GM23338 (cell line): ENCODE results near the gene ZNF593OS. TPM values are rescaled to one million over a fixed set of nuclear protein-coding genes. Genes with fewer than 3 reads are reported as not detected.

ENCODE experiments used
- ATAC-seq: fragments of 200-7000 bp; cut with Tn5 transposase; 3 replicates; pipeline ENCODE4 v1.9.1; 2020
- DNase-seq: peaks from one replicate; pipeline ENCODE4 v3.0.0-alpha.2; 2015; ENCODE audit warnings: low spot score
- H2AFZ ChIP-seq: fragments of 200-600 bp; sonication (generic); 2 replicates; pipeline ENCODE4 v1.8.0; 2016; ENCODE audit warnings: antibody characterized with exemption, mild to moderate bottlenecking, moderate library complexity
- H3F3A ChIP-seq: fragments of 200-600 bp; sonication (generic); replicated peaks from 2 replicates; pipeline ENCODE4 v1.8.0; 2017; ENCODE audit warnings: antibody characterized with exemption, mixed run types, low read depth
- H3K27ac ChIP-seq: fragments of 200-600 bp; sonication (generic); 2 replicates; pipeline ENCODE4 v1.6.1; 2016; ENCODE audit warnings: low read depth
- H3K27me3 ChIP-seq: fragments of 200-600 bp; sonication (generic); 2 replicates; pipeline ENCODE4 v1.8.0; 2016; ENCODE audit warnings: mild to moderate bottlenecking, mixed run types, moderate library complexity; ENCODE audit not compliant: insufficient read depth
- H3K36me3 ChIP-seq: fragments of 200-600 bp; sonication (generic); 2 replicates; pipeline ENCODE4 v1.8.0; 2016; ENCODE audit warnings: mild to moderate bottlenecking; ENCODE audit not compliant: insufficient read depth
- H3K4me1 ChIP-seq: fragments of 200-600 bp; sonication (generic); 2 replicates; pipeline ENCODE4 v1.8.0; 2016; ENCODE audit warnings: mild to moderate bottlenecking, moderate library complexity; ENCODE audit not compliant: insufficient read depth
- H3K4me2 ChIP-seq: fragments of 200-600 bp; sonication (generic); 2 replicates; pipeline ENCODE4 v1.7.1; 2017; ENCODE audit warnings: mixed run types
- H3K4me3 ChIP-seq: fragments of 200-600 bp; sonication (generic); 2 replicates; pipeline ENCODE4 v1.6.1; 2016; ENCODE audit warnings: mixed run types
- H3K79me2 ChIP-seq: fragments of 200-600 bp; sonication (generic); replicated peaks from 2 replicates; pipeline ENCODE4 v1.8.0; 2017; ENCODE audit warnings: mild to moderate bottlenecking; ENCODE audit not compliant: insufficient read depth
- H3K9me2 ChIP-seq: fragments of 200-600 bp; sonication (generic); 2 replicates; pipeline ENCODE4 v1.8.0; 2017; ENCODE audit not compliant: insufficient read depth
- H4K20me1 ChIP-seq: fragments of 200-600 bp; sonication (generic); replicated peaks from 2 replicates; pipeline ENCODE4 v1.8.0; 2017; ENCODE audit warnings: mild to moderate bottlenecking; ENCODE audit not compliant: insufficient read depth
- H3K27ac Mint-ChIP-seq: 2 replicates; pipeline ENCODE4 v1.8.0; 2020; ENCODE audit warnings: inconsistent platforms, mild to moderate bottlenecking, moderate library complexity, mixed read lengths
- H3K27me3 Mint-ChIP-seq: 3 replicates; pipeline ENCODE4 v1.8.0; 2022; ENCODE audit warnings: low read depth, mild to moderate bottlenecking, moderate library complexity, mixed read lengths, inconsistent platforms; ENCODE audit not compliant: insufficient read depth, poor library complexity
- H3K36me3 Mint-ChIP-seq: 3 replicates; pipeline ENCODE4 v1.8.0; 2021; ENCODE audit warnings: low read depth, mild to moderate bottlenecking, inconsistent platforms, moderate library complexity, mixed read lengths
- H3K4me1 Mint-ChIP-seq: 3 replicates; pipeline ENCODE4 v1.8.0; 2020; ENCODE audit warnings: mild to moderate bottlenecking, inconsistent platforms, mixed read lengths
- H3K4me3 Mint-ChIP-seq: 3 replicates; pipeline ENCODE4 v1.8.0; 2021; ENCODE audit warnings: moderate library complexity, mild to moderate bottlenecking, inconsistent platforms, mixed read lengths
- H3K9me3 Mint-ChIP-seq: 3 replicates; pipeline ENCODE4 v1.8.0; 2020; ENCODE audit warnings: moderate library complexity, mild to moderate bottlenecking, inconsistent platforms, mixed read lengths
- CREB1 ChIP-seq: fragments of 250-450 bp; sonication (Bioruptor Pico); IDR thresholded peaks from 2 replicates; pipeline ENCODE4 v1.5.0; 2020; ENCODE audit warnings: low read depth, mild to moderate bottlenecking, moderate library complexity
- CTCF ChIP-seq, 2 experiments: fragments of 200-600 bp in 1 of 2; sonication (generic) in 1 of 2; conservative IDR thresholded peaks; 2 replicates each; pipeline versions ENCODE4 v1.5.1 to v1.6.1; 2016 to 2017; ENCODE audit warnings: antibody characterized with exemption in 2 of 2, low read depth in 2 of 2, mild to moderate bottlenecking in 2 of 2, moderate library complexity in 1 of 2
- ETS1 ChIP-seq: IDR thresholded peaks from 2 replicates; pipeline ENCODE4 v1.6.1; 2016; ENCODE audit warnings: antibody characterized with exemption
- EZH2 ChIP-seq: fragments of 200-600 bp; sonication (generic); IDR thresholded peaks from one replicate; pipeline ENCODE4 v1.8.0; 2017; ENCODE audit warnings: antibody characterized with exemption, mild to moderate bottlenecking, low read depth; ENCODE audit not compliant: unreplicated experiment
- EZH2phosphoT487 ChIP-seq: fragments of 200-600 bp; sonication (generic); IDR thresholded peaks from one replicate; pipeline ENCODE4 v1.8.1; 2018; ENCODE audit warnings: antibody characterized with exemption; ENCODE audit not compliant: unreplicated experiment
- JUNB ChIP-seq: IDR thresholded peaks from one replicate; pipeline ENCODE4 v1.6.1; 2016; ENCODE audit warnings: antibody characterized with exemption; ENCODE audit not compliant: unreplicated experiment
- POLR2AphosphoS5 ChIP-seq: IDR thresholded peaks from 2 replicates; pipeline ENCODE4 v1.6.1; 2016; ENCODE audit warnings: antibody characterized with exemption, low read depth
- REST ChIP-seq: IDR thresholded peaks from one replicate; pipeline ENCODE4 v1.6.1; 2018; ENCODE audit warnings: antibody characterized with exemption; ENCODE audit not compliant: unreplicated experiment
- ZNF114 ChIP-seq: fragments of 250-450 bp; sonication (Bioruptor Pico); IDR thresholded peaks from 2 replicates; pipeline ENCODE4 v1.5.0; 2020; ENCODE audit warnings: mild to moderate bottlenecking, moderate library complexity
- ZNF331 ChIP-seq: fragments of 250-450 bp; sonication (Bioruptor Pico); IDR thresholded peaks from 2 replicates; pipeline ENCODE4 v1.5.0; 2020; ENCODE audit warnings: low read depth, mild to moderate bottlenecking, moderate library complexity
- polyA plus RNA-seq: library from polyadenylated mRNA; unstranded; fragments of >200 nt; fragmentation: Nextera tagmentation; extraction: Ambion mirVana; gene quantifications from 2 replicates; pipeline ENCODE4 v1.2.1, GENCODE V29; 2016
- total RNA-seq: library from RNA; depleted of rRNA; stranded (reverse); fragments of >200 nt; shearing (Covaris generic); gene quantifications from 2 replicates; pipeline ENCODE4 v1.2.3, GENCODE V29; 2014

The ZNF593OS gene
- total and polyA plus RNA-seq, 2 experiments from 2014 or later = 1.1 TPM; not detected in 1

DNA sequence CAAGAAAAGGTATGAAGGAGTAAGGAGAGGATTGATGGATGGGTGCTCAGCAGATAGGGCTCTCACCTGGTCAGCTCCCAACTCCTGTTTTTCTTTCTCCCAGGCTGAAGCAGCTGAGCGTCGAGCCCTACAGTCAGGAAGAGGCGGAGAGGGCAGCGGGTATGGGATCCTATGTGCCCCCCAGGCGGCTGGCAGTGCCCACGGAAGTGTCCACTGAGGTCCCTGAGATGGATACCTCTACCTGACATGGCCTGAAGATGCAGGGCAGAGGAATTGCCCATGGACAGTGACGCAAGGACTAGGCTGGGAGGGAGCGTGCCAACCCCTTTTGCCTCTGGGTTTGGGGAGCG lies 1.2 kb downstream of the ZNF593OS start (continued):
- TF ChIP-seq REST = no peak
- TF ChIP-seq ZNF331 (CRISPR knock-in tag) = no peak
- TF ChIP-seq JUNB = no peak

- DNase-seq (peak; percentile 93), ATAC-seq (peak; percentile 82)
- peaks cover 21% of the 10 kb centered on the region for H3K4me1 Mint-ChIP-seq
- H3K36me3 Mint-ChIP-seq = no peaks in the 10 kb centered on the region; the same call in 2 of the 3 replicates
- peak within 1 kb of the TSS; percentile 94 for H3K4me3 ChIP-seq
- 0 out of 2 replicates have a peak, but pooled peaks cover 4% of the 10 kb centered on the region for H3K79me2 ChIP-seq
- H3K27ac ChIP-seq = no peak within 1 kb of the TSS
- no peaks in the 10 kb centered on the region for H4K20me1 ChIP-seq
- peaks cover 20% of the 10 kb centered on the region for H3K4me1 ChIP-seq
- H3K27ac Mint-ChIP-seq = peak within 1 kb of the TSS; percentile 84
- H2AFZ ChIP-seq = peak within 1 kb of the TSS; percentile 83
- peaks cover 26% of the 10 kb centered on the region for H3K27me3 ChIP-seq
- H3K9me3 Mint-ChIP-seq = no peaks in the 10 kb centered on the region
- H3K9me2 ChIP-seq = no peaks in the 10 kb centered on the region
- no peaks in the 10 kb centered on the region for H3K36me3 ChIP-seq
- peak within 1 kb of the TSS; percentile 99 for H3K4me2 ChIP-seq
- H3K27me3 Mint-ChIP-seq = peaks cover 40% of the 10 kb centered on the region
- no peaks in the 10 kb centered on the region for H3F3A ChIP-seq
- peak within 1 kb of the TSS; percentile 88 for H3K4me3 Mint-ChIP-seq
- TF ChIP-seq REST = no peak
- TF ChIP-seq JUNB = no peak
- TF ChIP-seq EZH2 = no peak
- TF ChIP-seq ZNF114 (CRISPR knock-in tag) = no peak
- TF ChIP-seq CREB1 (CRISPR knock-in tag) = peak; percentile 100
- peak; percentile 94 for TF ChIP-seq POLR2AphosphoS5
- TF ChIP-seq ETS1 = no peak; the same call in 1 of the 2 replicates
- no peak for TF ChIP-seq EZH2phosphoT487
- peak; percentile 69 to 92 for TF ChIP-seq CTCF (conservative IDR thresholded peaks at IDR 0.05; ENCODE audit: low read depth in 2 of 2)
Observed at GRCh38 chr1:26169669-26170471, 1.8 kb downstream of the ZNF593OS start, which contains the start of gene ZNF593. Gene ZNF593 (plus strand): TSS chr1:26169908. CDS start chr1:26169984, 76 bp downstream.
